Stimulated activated CD4-positive, alpha-beta T cell treated with anti-CD3 and anti-CD28 coated beads, TNF-alpha, amount 100 ng/mL, for 1 hour (primary cell): Measurements from ENCODE around the gene TNFSF15.
A peak's percentile ranks its signal among the peaks of the same experiment; 100 is the strongest.
"Not testable (repeated sequence)": the region's sequence is repeated elsewhere in the genome, so short reads cannot be mapped to it uniquely, and the experiment has no call there.

Source experiments
- DNase-seq, 3 donors: peaks; one replicate each; pipeline ENCODE4 v3.0.0-alpha.2; 2020; ENCODE audit warnings: low read depth in 3 of 3, low spot score in 1 of 3

The TNFSF15 gene

DNA sequence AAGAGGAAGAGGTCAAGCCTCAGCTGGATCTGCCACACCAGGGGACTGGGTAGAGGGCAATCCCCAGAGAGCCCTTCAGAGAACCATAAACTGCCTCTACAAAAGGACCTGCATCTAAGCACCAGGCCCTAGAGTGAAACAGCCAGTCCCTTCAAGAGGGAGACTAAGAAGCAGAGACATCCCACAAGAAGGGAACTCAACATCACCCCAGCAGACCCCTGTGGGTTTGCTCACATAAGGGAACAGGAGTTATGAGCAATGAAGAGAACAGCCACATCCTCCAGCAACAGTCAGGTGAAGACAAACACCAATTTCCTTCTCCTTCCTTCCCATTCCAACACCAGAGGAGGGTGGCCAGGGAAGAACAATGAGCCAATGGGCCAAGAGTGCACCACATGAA lies 48.9 kb downstream of the TNFSF15 start:
- no peak for DNase-seq

DNA sequence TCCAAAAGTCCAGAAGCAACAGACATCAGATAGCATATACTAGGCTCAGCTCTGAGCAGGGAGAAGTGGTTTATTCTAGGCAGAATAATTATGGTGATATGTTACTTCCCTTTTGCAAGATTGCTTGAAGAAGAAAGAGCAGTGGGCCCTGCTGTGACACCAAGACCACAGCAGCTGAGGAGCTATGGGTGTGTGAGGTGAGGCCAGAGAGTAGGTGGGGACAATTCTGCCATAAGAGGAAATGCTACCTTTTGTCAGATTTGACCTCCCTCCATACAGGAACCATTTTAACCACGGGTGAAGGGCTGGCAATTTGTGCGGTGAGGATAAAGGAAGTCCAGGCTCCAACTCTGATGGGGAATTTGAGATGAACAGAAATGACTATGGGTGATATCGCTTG lies 51.3 kb downstream of the TNFSF15 start:
- no peak for DNase-seq

- no peak for DNase-seq
Observed at GRCh38 chr9:114746591-114747346, 59.1 kb downstream of the TNFSF15 start.

- no peak for DNase-seq
Observed at GRCh38 chr9:114745879-114746550, 59.8 kb downstream of the TNFSF15 start.

GRCh38 chr9:114745108-114745848 lies 60.6 kb downstream of the TNFSF15 start:
- no peak for DNase-seq

DNA sequence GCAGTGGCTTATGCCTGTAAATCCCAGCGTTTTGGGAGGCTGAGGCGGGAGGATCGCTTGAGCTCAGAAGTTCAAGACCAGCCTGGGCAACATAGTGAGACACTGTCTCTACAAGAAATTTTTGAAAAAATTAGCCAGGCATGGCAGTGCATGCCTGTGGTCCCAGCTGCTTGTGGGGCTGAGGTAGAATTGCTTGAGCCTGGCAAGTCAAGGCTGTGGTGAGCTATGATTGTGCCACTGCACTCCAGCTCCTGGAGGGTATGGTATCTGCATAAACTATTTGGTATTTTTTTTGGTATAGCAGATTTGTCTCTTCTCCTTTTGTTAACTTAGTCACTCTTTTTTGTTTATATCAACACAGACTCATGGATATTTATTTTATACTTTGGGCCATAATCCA lies 62.4 kb downstream of the TNFSF15 start:
- no peak for DNase-seq

DNA sequence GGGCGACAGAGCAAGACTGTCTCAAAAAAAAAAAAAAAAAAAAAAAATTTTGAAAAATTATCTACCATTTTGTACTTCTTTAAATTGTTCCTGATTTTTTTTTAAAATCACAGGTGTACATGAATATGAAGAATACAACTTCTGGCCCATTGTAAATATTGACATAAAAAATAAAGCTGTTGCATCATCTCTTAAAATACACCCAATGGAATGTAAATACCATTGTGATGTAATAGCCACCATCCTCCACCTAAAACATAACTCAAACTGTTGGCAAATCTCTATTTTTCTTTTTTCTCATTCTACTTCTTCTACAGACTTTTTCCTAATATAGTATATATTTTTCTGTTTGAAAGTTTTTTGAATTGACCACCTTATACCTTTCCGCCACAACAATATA lies 62.9 kb downstream of the TNFSF15 start:
- DNase-seq: no peak

GRCh38 chr9:114741521-114741920 lies 64.3 kb downstream of the TNFSF15 start:
- not testable (repeated sequence) for DNase-seq

DNA sequence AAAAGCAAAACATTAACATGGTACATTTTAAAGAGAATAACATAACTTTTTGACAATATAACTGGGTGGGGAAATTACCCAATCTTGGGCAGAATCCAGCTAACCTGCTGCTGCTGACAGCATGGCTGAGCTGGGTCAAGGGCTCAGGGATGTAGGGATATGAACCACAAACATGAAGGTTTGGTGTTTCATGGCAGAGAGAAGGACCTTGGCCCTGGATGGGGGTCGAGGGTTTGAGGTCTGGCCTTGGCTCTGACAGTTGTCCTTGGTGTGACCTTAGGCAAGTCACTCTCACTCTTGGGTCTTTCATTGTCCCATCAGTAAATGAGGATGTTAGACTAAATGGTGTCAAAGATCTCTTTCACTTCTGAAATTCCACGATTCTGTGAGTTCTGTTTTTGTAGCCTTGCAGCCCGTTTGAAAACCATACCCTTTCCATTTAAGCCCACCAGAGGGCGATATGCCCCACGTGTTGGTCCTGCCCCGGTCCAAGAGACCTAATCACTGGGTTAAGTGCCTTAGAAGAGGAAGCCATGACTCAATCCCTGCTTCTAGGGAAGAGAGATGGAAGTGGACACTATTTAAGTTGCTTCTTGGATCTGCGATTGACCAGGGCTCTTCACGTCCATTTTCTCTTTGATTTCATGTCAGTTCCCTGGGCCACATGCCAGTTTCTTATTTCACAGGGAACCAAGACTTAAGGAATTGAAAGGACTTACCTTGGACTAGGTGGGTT lies 67.1 kb downstream of the TNFSF15 start:
- peak; percentile 34 to 55 (median 54) for DNase-seq

DNA sequence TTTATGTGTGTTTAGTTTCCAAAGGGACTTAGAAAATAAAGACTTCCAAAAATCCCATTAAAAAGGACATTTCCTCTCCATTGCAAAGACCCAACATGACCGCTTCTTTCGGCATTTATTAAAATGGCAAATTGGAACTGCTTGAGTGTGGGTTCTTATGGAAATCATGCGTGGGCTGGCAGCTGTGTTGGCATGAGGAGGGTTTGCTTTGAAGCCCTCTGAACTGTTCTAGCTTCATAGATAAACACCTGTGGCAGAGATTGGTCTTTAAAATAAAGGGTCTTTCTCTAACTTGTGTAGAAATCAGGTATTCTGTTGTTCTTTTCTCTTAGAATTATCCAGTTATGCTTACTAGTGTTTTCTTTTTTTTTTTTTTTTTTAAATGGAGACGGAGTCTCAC lies 68.0 kb downstream of the TNFSF15 start:
- DNase-seq: no peak

- DNase-seq: no peak
Observed at GRCh38 chr9:114737118-114737517, 68.7 kb downstream of the TNFSF15 start.

GRCh38 chr9:114735704-114736103 lies 70.1 kb downstream of the TNFSF15 start:
- no peak for DNase-seq

DNA sequence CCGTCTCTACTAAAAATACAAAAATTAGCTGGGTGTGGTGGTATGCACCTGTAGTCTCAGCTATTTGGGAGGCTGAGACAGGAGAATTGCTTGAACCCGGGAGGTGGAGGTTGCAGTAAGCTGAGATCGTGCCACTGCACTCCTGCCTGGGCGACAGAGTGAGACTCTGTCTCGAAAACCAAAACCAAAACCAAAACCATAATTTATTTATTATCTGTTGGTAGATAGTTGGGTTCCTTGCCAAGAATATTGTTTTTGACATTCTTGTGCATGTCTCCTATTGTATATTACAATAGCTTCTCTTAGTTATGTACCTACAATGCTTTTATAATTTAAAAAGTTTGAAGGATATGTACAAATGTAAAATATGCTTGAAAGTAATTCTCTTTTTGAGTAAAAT lies 70.7 kb downstream of the TNFSF15 start:
- not testable (repeated sequence) for DNase-seq
